GM23248 (cell line): ENCODE results near the gene CAMTA1.

Experiments
- EZH2 ChIP-seq: fragments of 200-600 bp; sonication (generic); IDR thresholded peaks from 2 replicates; pipeline ENCODE4 v1.6.1; 2018; ENCODE audit warnings: antibody characterized with exemption, mild to moderate bottlenecking; ENCODE audit not compliant: insufficient read depth, poor library complexity, severe bottlenecking
- EZH2phosphoT487 ChIP-seq: fragments of 200-600 bp; sonication (generic); IDR thresholded peaks from 2 replicates; pipeline ENCODE4 v1.6.1; 2018; ENCODE audit warnings: antibody characterized with exemption, moderate library complexity, mild to moderate bottlenecking, low read depth; ENCODE audit not compliant: insufficient read depth

GRCh38 chr1:7646981-7647901, 862.0 kb downstream of the CAMTA1 start:
- TF ChIP-seq EZH2phosphoT487 (no peak), EZH2 (no peak)
